WTC11 (cell line): ENCODE measurements around the gene SH3RF2.
A peak's percentile ranks its signal among the peaks of the same experiment; 100 is the strongest.

Experiments used
- CTCF ChIP-seq: fragments of 200-600 bp; IDR thresholded peaks from 2 replicates; pipeline ENCODE4 v1.8.0; 2022; ENCODE audit warnings: antibody characterized with exemption
- GTF2I ChIP-seq: fragments of 250-450 bp; sonication (Bioruptor Pico); conservative IDR thresholded peaks from 2 replicates; pipeline ENCODE4 v1.4.0; 2021; ENCODE audit warnings: mild to moderate bottlenecking
- TP53 ChIP-seq: sonication (generic); formaldehyde crosslinking; IDR thresholded peaks from 2 replicates; pipeline ENCODE4 v1.8.1; 2023; ENCODE audit warnings: mild to moderate bottlenecking, missing genetic modification reagents
- ZNF219 ChIP-seq: sonication (generic); formaldehyde crosslinking; IDR thresholded peaks from 2 replicates; pipeline ENCODE4 v1.8.0; 2023; ENCODE audit warnings: missing genetic modification reagents, mild to moderate bottlenecking, borderline replicate concordance

DNA sequence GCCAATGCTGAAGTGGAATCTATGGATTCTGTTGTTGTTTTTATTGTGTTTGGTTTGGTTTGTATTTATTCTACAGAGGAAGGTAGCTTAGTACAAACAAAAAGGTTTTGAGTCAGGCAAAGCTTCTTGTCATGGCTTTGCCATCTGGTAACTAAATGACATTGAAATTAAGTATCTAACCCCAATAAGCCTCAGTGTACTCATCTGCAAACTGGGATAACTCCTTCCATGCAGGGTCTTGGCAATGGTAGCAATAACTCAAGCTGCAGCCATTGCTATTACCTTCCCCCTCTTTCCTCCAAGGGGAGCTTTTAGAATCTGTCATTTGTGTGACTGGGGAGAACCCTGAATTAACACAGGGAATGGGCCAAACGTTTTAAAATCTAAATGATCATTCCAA, 89.3 kb downstream of the SH3RF2 start:
- TF ChIP-seq TP53 (CRISPR knock-in tag), result no peak
- TF ChIP-seq CTCF, result no peak
- TF ChIP-seq GTF2I (CRISPR knock-in tag), result peak; percentile 82
- TF ChIP-seq ZNF219 (CRISPR knock-in tag), result no peak
